WI38 (cell line): ENCODE measurements around the gene SECISBP2.
"Not testable (repeated sequence)": the region's sequence is repeated elsewhere in the genome, so short reads cannot be mapped to it uniquely, and the experiment has no call there.

Experiments
- H3K4me3 ChIP-seq: 2 replicates; pipeline ENCODE4 v1.5.1; 2011; ENCODE audit warnings: low read depth, mild to moderate bottlenecking, control low read depth, low read length
- CTCF ChIP-seq: IDR thresholded peaks from 2 replicates; pipeline ENCODE4 v1.5.1; 2012; ENCODE audit warnings: low read depth, mild to moderate bottlenecking, control low read depth, low read length

Gene SECISBP2

GRCh38 chr9:89340332-89340731 lies 22.0 kb downstream of the SECISBP2 start:
- no peak for TF ChIP-seq CTCF
- H3K4me3 ChIP-seq, result no peak overlapping the region

- no peak overlapping the region for H3K4me3 ChIP-seq
- no peak for TF ChIP-seq CTCF
These were observed 23.9 kb downstream of the SECISBP2 start for GRCh38 chr9:89342213-89342612.

GRCh38 chr9:89342948-89343347 lies 24.6 kb downstream of the SECISBP2 start:
- TF ChIP-seq CTCF, result no peak

GRCh38 chr9:89343812-89344211 lies 25.5 kb downstream of the SECISBP2 start:
- H3K4me3 ChIP-seq, result not testable (repeated sequence)

More at GRCh38 chr9:89342948-89343347, 24.6 kb downstream of the SECISBP2 start:
- H3K4me3 ChIP-seq, result no peak overlapping the region

- no peak for TF ChIP-seq CTCF
These were observed 27.2 kb downstream of the SECISBP2 start for GRCh38 chr9:89345476-89345875.

GRCh38 chr9:89346696-89347095 lies 28.4 kb downstream of the SECISBP2 start:
- H3K4me3 ChIP-seq, result no peak overlapping the region
- no peak for TF ChIP-seq CTCF

More at GRCh38 chr9:89345476-89345875, 27.2 kb downstream of the SECISBP2 start:
- H3K4me3 ChIP-seq, result no peak overlapping the region

- TF ChIP-seq CTCF, result no peak
These were observed 29.4 kb downstream of the SECISBP2 start for GRCh38 chr9:89347651-89348050.

GRCh38 chr9:89349607-89350006 lies 31.3 kb downstream of the SECISBP2 start:
- TF ChIP-seq CTCF, result no peak
- H3K4me3 ChIP-seq, result no peak overlapping the region

More at GRCh38 chr9:89347651-89348050, 29.4 kb downstream of the SECISBP2 start:
- H3K4me3 ChIP-seq, result no peak overlapping the region
